Measurements from ENCODE around the gene HASPIN.
"Not testable (repeated sequence)": the region's sequence is repeated elsewhere in the genome, so short reads cannot be mapped to it uniquely, and the experiment has no call there.

GRCh38 chr17:3702041-3702539 is 21.6 kb upstream of the HASPIN start:
- not testable (repeated sequence) for TF ChIP-seq CTCF (IDR thresholded peaks at IDR 0.05); ZFX (IDR thresholded peaks at IDR 0.05; ENCODE audit: borderline replicate concordance)
